ENCODE data around the gene ABCF1. TPM values are rescaled to one million over a fixed set of nuclear protein-coding genes. Genes with fewer than 3 reads are reported as not detected.

The ABCF1 gene
- total and polyA plus RNA-seq, 9 of the 15 experiments (the other 6 are each of a cell fraction or from before 2014, with no cell fraction given) = 41.6 to 193 (median 102) TPM

DNA sequence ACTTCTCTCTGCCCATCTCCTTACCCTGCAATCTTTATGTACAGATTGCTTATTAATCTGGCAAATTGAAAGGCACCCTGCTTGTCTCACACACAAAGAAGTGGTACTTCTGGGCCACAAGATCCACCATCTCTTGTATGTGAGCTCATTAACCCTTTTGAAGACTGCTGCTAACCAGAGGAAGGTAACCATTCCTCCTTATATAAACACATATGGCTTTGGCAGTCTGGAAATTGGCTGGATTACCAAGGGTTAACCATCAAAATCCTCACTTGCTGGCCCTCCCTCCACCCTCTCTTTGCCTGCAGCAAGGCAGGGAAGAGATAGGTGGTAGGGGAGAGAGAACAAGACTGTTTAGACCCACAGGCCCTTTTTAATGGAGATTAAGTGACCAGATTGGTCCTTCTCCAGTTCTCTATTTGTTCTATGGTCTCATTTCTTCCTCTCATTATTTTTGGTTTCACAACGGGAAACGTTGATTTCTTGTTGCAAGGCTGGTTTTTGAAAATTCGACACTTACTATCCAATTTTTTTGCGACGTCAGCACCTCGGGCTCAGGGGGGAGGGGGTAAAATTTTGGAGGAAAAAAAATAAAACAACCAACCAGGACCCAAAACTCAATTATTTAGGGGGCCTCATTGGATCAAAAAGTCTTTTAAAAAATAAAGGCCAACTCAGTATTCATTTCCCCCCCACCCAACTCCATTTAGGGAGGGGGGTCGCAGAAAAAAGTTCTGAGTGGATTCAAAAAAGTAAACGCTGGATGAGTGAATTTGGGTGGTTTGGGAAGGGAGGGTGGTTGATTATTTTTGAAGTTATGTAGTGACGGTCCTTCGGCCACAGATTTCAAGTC lies 44.9 kb downstream of the ABCF1 start (continued):
- TF ChIP-seq CGGBP1 (CRISPR knock-in tag; IDR thresholded peaks at IDR 0.05) (no peak), MTA3 (IDR thresholded peaks at IDR 0.05; ENCODE audit: borderline replicate concordance) (peak; percentile 85), TARDBP (IDR thresholded peaks at IDR 0.05) (no peak), NELFE (IDR thresholded peaks at IDR 0.05; ENCODE audit: insufficient read depth, insufficient read length) (no peak), SAP30 (IDR thresholded peaks at IDR 0.05; ENCODE audit: borderline replicate concordance, insufficient read depth, low read depth, low read length, poor library complexity, severe bottlenecking) (no peak), SNIP1 (IDR thresholded peaks at IDR 0.05; ENCODE audit: low read depth) (0 out of 2 replicates have a peak, but pooled peaks have one; percentile 5), PHB2 (IDR thresholded peaks at IDR 0.05; ENCODE audit: low read depth) (no peak), ZNF830 (CRISPR knock-in tag; IDR thresholded peaks at IDR 0.05) (no peak; the same call in 1 of the 2 replicates), CREM (IDR thresholded peaks at IDR 0.05; ENCODE audit: low read depth) (no peak), EGR1 (conservative IDR thresholded peaks at IDR 0.05) (0 out of 2 replicates have a peak, but pooled peaks have one; percentile 1), DDX20 (tag; IDR thresholded peaks at IDR 0.05; ENCODE audit: low read depth) (no peak), CBFA2T3 (IDR thresholded peaks at IDR 0.05) (no peak), DLX4 (CRISPR knock-in tag; IDR thresholded peaks at IDR 0.05) (no peak), ZNF511 (CRISPR knock-in tag; IDR thresholded peaks at IDR 0.05) (no peak), SREBF1 (IDR thresholded peaks at IDR 0.05; ENCODE audit: borderline replicate concordance, low read depth, low read length) (no peak), TCFL5 (CRISPR knock-in tag; conservative IDR thresholded peaks at IDR 0.05) (0 out of 2 replicates have a peak, but pooled peaks have one; percentile 7), SRF (CRISPR knock-in tag; IDR thresholded peaks at IDR 0.05) (no peak; a peak in 1 of 4 replicates), ZNF551 (CRISPR knock-in tag; IDR thresholded peaks at IDR 0.05) (no peak), EHMT2 (IDR thresholded peaks at IDR 0.05) (no peak), GABPA (tag; conservative IDR thresholded peaks at IDR 0.05; ENCODE audit: low read depth) (no peak), PPARD (CRISPR knock-in tag; IDR thresholded peaks at IDR 0.05) (no peak), CHD1 (IDR thresholded peaks at IDR 0.05; ENCODE audit: low read length) (peak; percentile 26), FOXJ3 (CRISPR knock-in tag; IDR thresholded peaks at IDR 0.05) (no peak), ETV5 (CRISPR knock-in tag; IDR thresholded peaks at IDR 0.05; ENCODE audit: low read depth) (no peak)
- TF ChIP-seq, protein P1, sequence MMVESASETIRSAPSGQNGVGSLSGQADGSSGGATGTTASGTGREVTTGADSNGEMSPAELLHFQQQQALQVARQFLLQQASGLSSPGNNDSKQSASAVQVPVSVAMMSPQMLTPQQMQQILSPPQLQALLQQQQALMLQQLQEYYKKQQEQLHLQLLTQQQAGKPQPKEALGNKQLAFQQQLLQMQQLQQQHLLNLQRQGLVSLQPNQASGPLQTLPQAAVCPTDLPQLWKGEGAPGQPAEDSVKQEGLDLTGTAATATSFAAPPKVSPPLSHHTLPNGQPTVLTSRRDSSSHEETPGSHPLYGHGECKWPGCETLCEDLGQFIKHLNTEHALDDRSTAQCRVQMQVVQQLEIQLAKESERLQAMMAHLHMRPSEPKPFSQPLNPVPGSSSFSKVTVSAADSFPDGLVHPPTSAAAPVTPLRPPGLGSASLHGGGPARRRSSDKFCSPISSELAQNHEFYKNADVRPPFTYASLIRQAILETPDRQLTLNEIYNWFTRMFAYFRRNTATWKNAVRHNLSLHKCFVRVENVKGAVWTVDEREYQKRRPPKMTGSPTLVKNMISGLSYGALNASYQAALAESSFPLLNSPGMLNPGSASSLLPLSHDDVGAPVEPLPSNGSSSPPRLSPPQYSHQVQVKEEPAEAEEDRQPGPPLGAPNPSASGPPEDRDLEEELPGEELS (CRISPR knock-in tag; IDR thresholded peaks at IDR 0.05; ENCODE audit: borderline replicate concordance) = no peak; the same call in 1 of the 2 replicates
- TF ChIP-seq, protein P2, sequence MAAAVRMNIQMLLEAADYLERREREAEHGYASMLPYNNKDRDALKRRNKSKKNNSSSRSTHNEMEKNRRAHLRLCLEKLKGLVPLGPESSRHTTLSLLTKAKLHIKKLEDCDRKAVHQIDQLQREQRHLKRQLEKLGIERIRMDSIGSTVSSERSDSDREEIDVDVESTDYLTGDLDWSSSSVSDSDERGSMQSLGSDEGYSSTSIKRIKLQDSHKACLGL (CRISPR knock-in tag; IDR thresholded peaks at IDR 0.05; ENCODE audit: borderline replicate concordance, poor library complexity, severe bottlenecking) = no peak

Data from K562 (cell line).